K562 (cell line): ENCODE results near the gene ITGA11. TPM values are rescaled to one million over a fixed set of nuclear protein-coding genes. Genes with fewer than 3 reads are reported as not detected.

Source experiments
- ATAC-seq: fragments of 200-7000 bp; cut with Tn5 transposase; 3 replicates; pipeline ENCODE4 v1.9.1; 2020; ENCODE audit warnings: moderate library complexity
- BruUV-seq: library from RNA; stranded (reverse); fragments of 400-500 nt; replicated peaks from 2 replicates; lab custom pipeline; 2021; lab: Mats Ljungman, UMichigan
- CTCF ChIA-PET: fragments of 300-600 bp; formaldehyde crosslinking; extraction: SDS; loops from one replicate; lab custom pipeline; 2021; ENCODE audit warnings: low intra/inter-chr PET ratio; lab: Yijun Ruan, JAX
- POLR2A ChIA-PET: fragments of 300-600, 350-650 bp; sonication (Branson Sonifier 250); formaldehyde crosslinking; extraction: SDS; loops from one replicate; lab custom pipeline; 2021; ENCODE audit warnings: antibody characterized with exemption, inconsistent platforms; lab: Yijun Ruan, JAX
- DNase-seq, 4 experiments: peaks; one replicate each; pipeline versions ENCODE4 v3.0.0 to v3.0.0-alpha.2; 2011 to 2018; ENCODE audit warnings: low spot score in 3 of 4, mixed read lengths in 3 of 4; ENCODE audit errors: extremely low read depth in 1 of 4
- FAIRE-seq: peaks from 2 replicates; lab custom pipeline; 2011; peaks lifted over from hg19 to GRCh38; lab: Jason Lieb, UNC
- H2AFZ ChIP-seq: 2 replicates; pipeline ENCODE4 v1.6.0; 2011; ENCODE audit warnings: low read depth, low read length, control low read depth, inconsistent platforms
- H3K27ac ChIP-seq: fragments of 200-600 bp; 3 replicates; pipeline ENCODE4 v1.8.0; 2011; ENCODE audit warnings: low read depth, mild to moderate bottlenecking, control low read depth, inconsistent platforms, low read length, moderate library complexity, mixed read lengths; ENCODE audit errors: extremely low read depth
- H3K27me3 ChIP-seq, 2 experiments: fragments of 300-600 bp in 1 of 2; 2 replicates in 1 of 2; 3 replicates in 1 of 2; pipeline versions ENCODE4 v1.6.0 to v1.8.0; 2011; ENCODE audit warnings: inconsistent platforms in 2 of 2, low read length in 2 of 2, mild to moderate bottlenecking in 1 of 2, mixed read lengths in 1 of 2, moderate library complexity in 1 of 2; ENCODE audit not compliant: control insufficient read depth in 2 of 2, insufficient read depth in 2 of 2
- H3K36me3 ChIP-seq: fragments of 300-600 bp; 3 replicates; pipeline ENCODE4 v1.8.0; 2011; ENCODE audit warnings: mild to moderate bottlenecking, low read length, inconsistent platforms; ENCODE audit not compliant: control insufficient read depth, insufficient read depth
- H3K4me1 ChIP-seq, 2 experiments: fragments of 200-600 bp in 1 of 2; replicated peaks in 1 of 2; 2 replicates in 1 of 2; 3 replicates in 1 of 2; pipeline versions ENCODE4 v1.5.1 to v1.8.0; 2011; ENCODE audit warnings: inconsistent platforms in 2 of 2, low read length in 2 of 2, mild to moderate bottlenecking in 1 of 2, mixed read lengths in 1 of 2, moderate library complexity in 1 of 2; ENCODE audit not compliant: control insufficient read depth in 2 of 2, insufficient read depth in 2 of 2
- H3K4me2 ChIP-seq: 2 replicates; pipeline ENCODE4 v1.6.1; 2011; ENCODE audit warnings: low read length, control low read depth, inconsistent platforms, mixed read lengths; ENCODE audit not compliant: insufficient read depth
- H3K4me3 ChIP-seq: fragments of 200-600 bp; sonication (generic), shearing (Covaris generic); 2 replicates; pipeline ENCODE4 v1.5.1; 2016; ENCODE audit warnings: control low read depth, inconsistent platforms
- H3K79me2 ChIP-seq: fragments of 200-600 bp; 3 replicates; pipeline ENCODE4 v1.8.0; 2011; ENCODE audit warnings: low read length, inconsistent platforms; ENCODE audit not compliant: control insufficient read depth, insufficient read depth
- H3K9ac ChIP-seq, 2 experiments: 2 replicates each; pipeline versions ENCODE4 v1.6.0 to v1.6.1; 2011; ENCODE audit warnings: low read depth in 2 of 2, low read length in 2 of 2, control low read depth in 1 of 2, inconsistent platforms in 1 of 2, mild to moderate bottlenecking in 1 of 2, mixed read lengths in 1 of 2; ENCODE audit not compliant: insufficient read depth in 1 of 2
- H3K9me1 ChIP-seq: one replicate; pipeline ENCODE4 v1.6.0; 2011; ENCODE audit warnings: inconsistent platforms, mild to moderate bottlenecking, low read length, moderate library complexity; ENCODE audit not compliant: control insufficient read depth, insufficient read depth
- H3K9me3 ChIP-seq: replicated peaks from 2 replicates; pipeline ENCODE4 v1.5.1; 2011; ENCODE audit warnings: low read depth, low read length, inconsistent platforms; ENCODE audit not compliant: control insufficient read depth, insufficient read depth
- H4K20me1 ChIP-seq: replicated peaks from 2 replicates; pipeline ENCODE4 v1.6.1; 2011; ENCODE audit warnings: low read length, inconsistent platforms, mixed read lengths; ENCODE audit not compliant: control insufficient read depth, insufficient read depth
- CBFA2T3 ChIP-seq: fragments of 450-650 bp; IDR thresholded peaks from 2 replicates; pipeline ENCODE4 v1.6.1; 2017
- CTBP1 ChIP-seq: fragments of 450-650 bp; IDR thresholded peaks from 2 replicates; pipeline ENCODE4 v1.6.1; 2016; ENCODE audit warnings: borderline replicate concordance
- DIDO1 ChIP-seq: fragments of 450-650 bp; IDR thresholded peaks from 2 replicates; pipeline ENCODE4 v1.6.1; 2016; ENCODE audit warnings: low read depth, missing biosample characterization, missing genetic modification characterization
- DPF2 ChIP-seq: fragments of 450-650 bp; IDR thresholded peaks from 2 replicates; pipeline ENCODE4 v1.6.1; 2016
- FOSL1 ChIP-seq: fragments of 200-800 bp; sonication (Bioruptor generic); conservative IDR thresholded peaks from 2 replicates; pipeline ENCODE4 v1.6.1; 2016; ENCODE audit warnings: missing genetic modification characterization, missing compliant biosample characterization
- GATAD2B ChIP-seq: fragments of 450-650 bp; IDR thresholded peaks from 2 replicates; pipeline ENCODE4 v1.6.1; 2017; ENCODE audit warnings: mild to moderate bottlenecking, borderline replicate concordance
- HIVEP1 ChIP-seq: fragments of 250-450 bp; sonication (Bioruptor Pico); IDR thresholded peaks from 2 replicates; pipeline ENCODE4 v1.4.0; 2020; ENCODE audit warnings: mild to moderate bottlenecking
- JUND ChIP-seq, 2 experiments: IDR thresholded peaks; 2 replicates in 1 of 2; 3 replicates in 1 of 2; pipeline ENCODE4 v1.6.1; 2011; ENCODE audit warnings: borderline replicate concordance in 2 of 2, low read depth in 2 of 2, low read length in 2 of 2, improper control_type of control experiment in 1 of 2, missing biosample characterization in 1 of 2, missing genetic modification characterization in 1 of 2, missing genetic modification reagents in 1 of 2
- MTA2 ChIP-seq: fragments of 450-650 bp; IDR thresholded peaks from 2 replicates; pipeline ENCODE4 v1.6.1; 2016; ENCODE audit warnings: low read depth
- PURB ChIP-seq: sonication (generic); formaldehyde crosslinking; IDR thresholded peaks from 2 replicates; pipeline ENCODE4 v1.9.0; 2021; ENCODE audit warnings: low read depth, mild to moderate bottlenecking, missing genetic modification reagents
- RBM22 ChIP-seq: fragments of 200-400 bp; formaldehyde crosslinking; IDR thresholded peaks from 2 replicates; pipeline ENCODE4 v1.6.1; 2018; ENCODE audit warnings: low read length, low read depth; ENCODE audit not compliant: poor library complexity, severe bottlenecking
- RNF2 ChIP-seq: sonication (generic); IDR thresholded peaks from 2 replicates; pipeline ENCODE4 v1.6.1; 2016
- SMAD1 ChIP-seq: fragments of 150-350 bp; IDR thresholded peaks from 2 replicates; pipeline ENCODE4 v1.6.1; 2014; ENCODE audit warnings: low read length, low read depth; ENCODE audit not compliant: partially characterized antibody
- ZNF175 ChIP-seq: fragments of 200-800 bp; sonication (Bioruptor generic); IDR thresholded peaks from 2 replicates; pipeline ENCODE4 v1.6.1; 2016; ENCODE audit warnings: low read depth, mild to moderate bottlenecking, missing genetic modification characterization, missing compliant biosample characterization
- ZNF695 ChIP-seq: fragments of 450-650 bp; formaldehyde crosslinking; IDR thresholded peaks from 2 replicates; pipeline ENCODE4 v1.4.0; 2020; ENCODE audit warnings: mild to moderate bottlenecking, moderate library complexity
- WGBS: fragments of 100-300 bp; shearing (Covaris generic); methylation state at CpG from one replicate; pipeline ENCODE4 v1.1.6; 2016; ENCODE audit warnings: low coverage, mixed read lengths; ENCODE audit not compliant: insufficient coverage; ENCODE audit errors: missing lambda C conversion rate; 5-methylcytosine and 5-hydroxymethylcytosine counted together
- in situ Hi-C: fragments of 300-500 bp; cut with MboI; formaldehyde crosslinking; loops from 4 replicates; pipeline ENCODE4 v1.15.0; 2018; ENCODE audit warnings: inconsistent platforms, mixed read lengths
- intact Hi-C: fragments of 100-400 bp; cut with micrococcal nuclease; formaldehyde crosslinking; loops from 2 replicates; pipeline ENCODE4 v1.14.2; 2022
- polyA plus RNA-seq, 8 experiments: library from polyadenylated mRNA; depleted of rRNA in 4 of 8; stranded (reverse) in 5 of 8; unstranded in 3 of 8; fragments of >200 nt; fragmentation: Nextera tagmentation in 2 of 8; fragmentation: Illumina TruSeq in 1 of 8; extraction: Ambion mirVana in 2 of 8; extraction: Trizol in 1 of 8; gene quantifications; 2 replicates each; pipeline versions ENCODE4 v1.2.1 to v1.2.3, GENCODE V29; 2011 to 2014; ENCODE audit warnings: inconsistent platforms in 1 of 8, missing spikeins in 1 of 8
- total RNA-seq, 7 experiments: library from RNA; depleted of rRNA in 6 of 7; stranded (reverse); fragments of >200 nt in 6 of 7; fragmentation: Illumina TruSeq in 2 of 7; extraction: Trizol in 2 of 7; gene quantifications; 2 replicates each; pipeline versions ENCODE4 v1.2.1 to v1.2.3, GENCODE V29; 2011 to 2021; ENCODE audit warnings: low replicate concordance in 1 of 7

The ITGA11 gene
- total and polyA plus RNA-seq, 9 of the 15 experiments (the other 6 are each of a cell fraction or from before 2014, with no cell fraction given): 0.01 TPM; not detected in 8

DNA sequence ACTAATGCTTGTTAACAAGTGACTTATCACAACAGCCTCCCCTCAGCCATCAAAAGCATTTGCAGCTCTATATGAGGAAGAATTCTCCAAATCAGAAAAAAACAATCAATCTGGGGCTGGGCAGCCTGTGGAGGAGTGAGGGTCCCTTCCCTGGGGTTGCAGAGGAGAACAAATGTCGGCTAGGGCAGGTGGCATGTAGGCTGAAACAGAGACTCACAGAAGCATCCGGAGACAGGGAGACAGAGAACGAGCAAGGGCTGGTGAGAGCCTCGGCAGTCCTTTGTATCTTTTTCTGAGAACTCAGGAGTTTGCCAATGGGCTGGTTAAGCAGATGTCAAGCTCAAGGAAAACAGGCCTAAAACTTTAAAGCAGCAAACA, 15.8 kb downstream of the ITGA11 start:
- H4K20me1 ChIP-seq: no peaks in the 10 kb centered on the region
- in situ Hi-C loops (no loop called here), intact Hi-C loops (no loop called here)
- ATAC-seq: no peak
- CTCF ChIA-PET: no interaction called here
- no peak overlapping the region for H3K4me2 ChIP-seq
- H3K36me3 ChIP-seq: no peaks in the 10 kb centered on the region
- no peaks in the 10 kb centered on the region for H3K79me2 ChIP-seq
- WGBS: 0% methylated on average over 4 of the region's 4 CpGs
- H3K4me3 ChIP-seq: no peak overlapping the region
- no peak overlapping the region for H2AFZ ChIP-seq
- TF ChIP-seq HIVEP1 (CRISPR knock-in tag): no peak
- POLR2A ChIA-PET: interaction anchor here (0.7 kb wide), 1 partner anchor 178 kb away, joined by 3 read pairs; no protein-coding TSS in a partner anchor
- H3K9me1 ChIP-seq: no peaks in the 10 kb centered on the region
- BruUV-seq: no TSS peak
- no peak overlapping the region for H3K27ac ChIP-seq
- H3K9me3 ChIP-seq: no peaks in the 10 kb centered on the region
- no peak overlapping the region for H3K9ac ChIP-seq
- H3K4me1 ChIP-seq: peaks cover 0 to 14% of the 10 kb centered on the region in 2 experiments; a peak in 2 of 5 replicates
- H3K27me3 ChIP-seq: peaks cover 4 to 13% of the 10 kb centered on the region in 2 experiments; a peak in 4 of 5 replicates
- no peak for FAIRE-seq
- no peak for DNase-seq

DNA sequence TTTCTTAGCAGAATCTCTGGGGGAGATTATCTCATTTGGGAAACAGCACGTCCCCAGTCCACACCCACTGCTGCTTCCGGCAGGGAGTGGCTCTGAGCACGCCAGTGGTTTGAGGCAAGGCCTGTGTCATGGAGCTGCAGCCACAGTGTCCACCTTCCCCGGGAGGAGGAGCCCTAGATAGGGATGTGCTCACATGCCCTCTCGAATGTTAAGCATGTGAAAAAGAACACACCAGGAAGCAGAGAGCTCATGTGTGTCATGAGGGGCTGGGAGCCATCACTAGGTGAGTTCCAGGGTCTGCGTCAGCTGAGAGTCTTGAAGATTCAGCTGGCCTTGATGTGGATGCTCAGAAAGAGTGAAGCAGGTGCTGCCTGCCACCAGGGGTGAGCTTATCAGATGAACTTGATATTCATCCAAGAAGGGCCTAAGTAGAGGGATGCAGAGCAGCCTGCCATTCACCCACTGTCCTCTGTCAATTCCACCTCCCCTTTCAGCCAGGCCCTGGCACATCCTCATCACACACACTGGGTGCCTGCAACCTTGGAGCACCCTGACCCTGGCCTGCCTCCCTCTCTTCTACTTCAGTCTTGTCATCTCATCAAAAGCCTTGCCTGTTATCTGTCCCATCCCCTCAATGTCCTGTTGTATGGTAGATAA, 16.3 kb downstream of the ITGA11 start:
- Histone ChIP-seq H3K79me2 (no peaks in the 10 kb centered on the region), H3K36me3 (no peaks in the 10 kb centered on the region), H3K4me3 (no peak overlapping the region), H2AFZ (0 out of 2 replicates have a peak overlapping the region, but pooled peaks have one; percentile 22), H3K4me2 (peak overlapping the region; percentile 39; the same call in 1 of the 2 replicates), H4K20me1 (no peaks in the 10 kb centered on the region), H3K9ac (no peak overlapping the region), H3K4me1 (peaks cover 0 to 14% of the 10 kb centered on the region in 2 experiments; a peak in 2 of 5 replicates), H3K27ac (no peak overlapping the region), H3K9me3 (no peaks in the 10 kb centered on the region), H3K27me3 (peaks cover 4 to 13% of the 10 kb centered on the region in 2 experiments; a peak in 4 of 5 replicates), H3K9me1 (no peaks in the 10 kb centered on the region)
- in situ Hi-C loops: no loop called here
- no TSS peak for BruUV-seq
- FAIRE-seq (peak; percentile 75), ATAC-seq (peak; percentile 88), DNase-seq (peak; percentile 32 to 51 (median 49))
- ChIA-PET POLR2A (interaction anchor here (0.6 to 0.7 kb wide), 2 partner anchors 75 to 177 kb away, joined by 3 read pairs; no protein-coding TSS in a partner anchor), CTCF (no interaction called here)
- WGBS: 7% methylated on average over 5 of the region's 6 CpGs
- intact Hi-C loops: no loop called here
- TF ChIP-seq RNF2 (no peak), SMAD1 (no peak), MTA2 (no peak), GATAD2B (no peak), ZNF175 (CRISPR knock-in tag) (0 out of 2 replicates have a peak, but pooled peaks have one; percentile 28), ZNF695 (no peak), FOSL1 (tag) (0 out of 2 replicates have a peak, but pooled peaks have one; percentile 31), PURB (CRISPR knock-in tag) (no peak), DIDO1 (tag) (no peak), CTBP1 (peak; percentile 25; the same call in 1 of the 2 replicates), CBFA2T3 (peak; percentile 43; the same call in 1 of the 2 replicates), DPF2 (no peak), RBM22 (no peak), JUND (IDR thresholded peaks at IDR 0.05; ENCODE audit: borderline replicate concordance, low read depth, low read length) (no peak), JUND (tag; IDR thresholded peaks at IDR 0.05; ENCODE audit: borderline replicate concordance, low read depth, low read length) (peak; percentile 30; the same call in 1 of the 3 replicates)
